ENCODE results near the gene TRPC1. TPM values are rescaled to one million over a fixed set of nuclear protein-coding genes. Genes with fewer than 3 reads are reported as not detected.

The TRPC1 gene
- total and polyA plus RNA-seq, 12 donors, result 2.7 to 26.3 (median 5.8) TPM

- Histone ChIP-seq H3K4me3 (no peak overlapping the region), H3K9me3 (replicated peaks in 1 of 3) (no peaks in the 10 kb centered on the region), H3K4me1 (replicated peaks in 1 of 2) (no peaks in the 10 kb centered on the region), H3K27me3 (no peaks in the 10 kb centered on the region), H3K27ac (no peak overlapping the region), H3K36me3 (replicated peaks in 1 of 2) (no peaks in the 10 kb centered on the region)
- DNase-seq, result no peak
- intact Hi-C loops (cut with DNase I), result no loop called here
- WGBS, 4 donors, result 78 to 93% (median 88%) methylated on average over 2 of the region's 2 CpGs
- no peak for TF ChIP-seq CTCF (IDR thresholded peaks at IDR 0.05)
Observed at GRCh38 chr3:142691527-142691926, 32.3 kb upstream of the TRPC1 start.

- Histone ChIP-seq H3K27ac (no peak overlapping the region), H3K4me1 (replicated peaks in 1 of 2) (no peaks in the 10 kb centered on the region), H3K4me3 (no peak overlapping the region), H3K9me3 (replicated peaks in 1 of 3) (no peaks in the 10 kb centered on the region), H3K27me3 (no peaks in the 10 kb centered on the region), H3K36me3 (replicated peaks in 1 of 2) (no peaks in the 10 kb centered on the region)
- DNase-seq, result no peak
- WGBS, 4 donors, result 76 to 85% (median 79%) methylated on average over 7 of the region's 7 CpGs
- no peak for TF ChIP-seq CTCF (IDR thresholded peaks at IDR 0.05)
- intact Hi-C loops (cut with DNase I), result no loop called here
Observed at GRCh38 chr3:142693136-142693853, 30.5 kb upstream of the TRPC1 start.

GRCh38 chr3:142694225-142694624 lies 29.6 kb upstream of the TRPC1 start:
- H3K4me1 ChIP-seq (replicated peaks in 1 of 2), result no peaks in the 10 kb centered on the region
- H3K36me3 ChIP-seq (replicated peaks in 1 of 2), result no peaks in the 10 kb centered on the region
- no peak overlapping the region for H3K4me3 ChIP-seq
- 83 to 97% (median 96%) methylated on average over 1 of the region's 1 CpG for WGBS, 4 donors
- intact Hi-C loops (cut with DNase I), result no loop called here
- no peak overlapping the region for H3K27ac ChIP-seq
- no peaks in the 10 kb centered on the region for H3K27me3 ChIP-seq
- DNase-seq, result no peak
- no peaks in the 10 kb centered on the region for H3K9me3 ChIP-seq (replicated peaks in 1 of 3)
- TF ChIP-seq CTCF (IDR thresholded peaks at IDR 0.05) (no peak), POLR2A (IDR thresholded peaks at IDR 0.05) (no peak)

- TF ChIP-seq POLR2A (IDR thresholded peaks at IDR 0.05), result no peak
- TF ChIP-seq CTCF (IDR thresholded peaks at IDR 0.05), result no peak
- no peaks in the 10 kb centered on the region for H3K36me3 ChIP-seq (replicated peaks in 1 of 2)
- H3K4me3 ChIP-seq, result no peak overlapping the region
- 74 to 90% (median 84%) methylated on average over 2 of the region's 2 CpGs for WGBS, 4 donors
- no peaks in the 10 kb centered on the region for H3K27me3 ChIP-seq
- DNase-seq, result no peak
- H3K9me3 ChIP-seq (replicated peaks in 1 of 3), result no peaks in the 10 kb centered on the region
- no peaks in the 10 kb centered on the region for H3K4me1 ChIP-seq (replicated peaks in 1 of 2)
- intact Hi-C loops (cut with DNase I), result no loop called here
- no peak overlapping the region for H3K27ac ChIP-seq
Observed at GRCh38 chr3:142705198-142705597, 18.6 kb upstream of the TRPC1 start.
